Mucosa of gallbladder (tissue), 1 donor: ENCODE data around the gene HLA-F. TPM values are rescaled to one million over a fixed set of nuclear protein-coding genes. Genes with fewer than 3 reads are reported as not detected.

Experiments used
- DNase-seq: peaks from one replicate; pipeline ENCODE4 v3.0.0-alpha.2; 2020; ENCODE audit warnings: low spot score
- total RNA-seq: library from RNA; stranded (reverse); gene quantifications from one replicate; pipeline ENCODE4 v1.2.1, GENCODE V29; 2021
- donor health status: DM: no; HTN: no; CAD: no.

Gene HLA-F
- total RNA-seq, 1 donor from 2014 or later = 87.3 TPM

DNA sequence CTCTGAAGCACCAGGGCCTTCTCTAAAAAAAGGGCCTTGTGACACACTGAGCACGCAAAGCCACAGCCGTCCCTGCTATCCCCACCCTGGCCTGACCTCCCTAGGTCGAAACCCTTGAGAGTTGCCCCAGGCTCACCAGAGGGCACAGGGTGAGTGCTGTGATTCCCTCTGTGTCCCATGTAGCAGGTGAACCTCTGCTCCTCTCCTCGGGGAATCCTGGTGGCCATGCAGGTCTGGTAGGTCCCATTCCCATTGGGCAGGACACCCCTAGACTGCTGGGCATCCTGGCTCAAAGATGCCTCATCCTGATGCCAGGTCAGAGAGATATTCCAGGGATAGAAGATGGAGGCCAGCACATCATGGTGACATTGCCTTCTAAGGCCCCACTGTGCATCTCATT lies 20.9 kb downstream of the HLA-F start:
- no peak for DNase-seq

DNA sequence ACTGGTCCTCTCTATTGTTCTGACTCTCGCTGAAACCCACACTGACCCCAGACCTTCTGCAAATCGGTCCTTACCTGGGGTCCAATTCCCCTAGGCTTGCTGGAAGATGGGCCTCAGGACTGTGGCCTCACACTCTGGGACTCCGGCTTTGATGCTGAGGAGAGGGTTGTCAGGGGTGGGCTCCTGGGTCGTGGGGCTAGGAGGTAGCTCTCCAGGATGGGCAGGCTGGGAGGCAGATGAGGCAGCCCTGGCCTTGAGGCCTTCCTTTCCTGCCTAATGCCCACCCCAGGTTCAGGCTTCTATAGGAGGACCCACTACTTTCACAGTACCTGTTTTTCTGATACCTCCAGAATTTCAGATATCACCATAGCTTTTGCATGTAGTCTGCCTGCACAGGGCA lies 21.4 kb downstream of the HLA-F start:
- DNase-seq = no peak

DNA sequence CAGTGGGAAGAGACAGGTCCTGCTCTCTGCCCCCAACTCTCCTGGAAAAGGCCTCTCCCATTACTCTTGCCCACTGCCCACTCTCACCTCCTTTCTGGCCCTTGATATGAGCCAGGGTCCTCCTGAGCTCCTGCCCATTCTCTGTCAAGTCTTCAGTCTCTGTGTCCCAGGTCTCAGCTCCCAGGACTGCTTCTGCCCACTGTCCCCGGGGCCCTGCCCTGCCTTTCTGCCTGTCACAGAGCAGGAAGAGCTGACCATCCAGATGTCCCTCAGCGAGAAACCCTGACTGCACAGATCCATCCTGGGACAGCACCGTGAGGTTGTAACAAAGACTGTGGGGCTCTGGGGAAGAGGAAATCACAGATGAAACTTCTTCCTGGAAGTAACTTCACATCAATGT lies 22.2 kb downstream of the HLA-F start:
- DNase-seq = no peak

- no peak for DNase-seq
These were observed 22.7 kb downstream of the HLA-F start for GRCh38 chr6:29745855-29746449.

GRCh38 chr6:29746846-29747687 lies 23.8 kb downstream of the HLA-F start:
- no peak for DNase-seq

GRCh38 chr6:29747688-29748250 lies 24.5 kb downstream of the HLA-F start:
- DNase-seq = no peak

GRCh38 chr6:29748391-29749307 lies 25.4 kb downstream of the HLA-F start:
- peak; percentile 93 for DNase-seq

GRCh38 chr6:29749308-29749662 lies 26.1 kb downstream of the HLA-F start:
- no peak for DNase-seq

GRCh38 chr6:29749668-29750067 lies 26.4 kb downstream of the HLA-F start:
- DNase-seq = no peak

DNA sequence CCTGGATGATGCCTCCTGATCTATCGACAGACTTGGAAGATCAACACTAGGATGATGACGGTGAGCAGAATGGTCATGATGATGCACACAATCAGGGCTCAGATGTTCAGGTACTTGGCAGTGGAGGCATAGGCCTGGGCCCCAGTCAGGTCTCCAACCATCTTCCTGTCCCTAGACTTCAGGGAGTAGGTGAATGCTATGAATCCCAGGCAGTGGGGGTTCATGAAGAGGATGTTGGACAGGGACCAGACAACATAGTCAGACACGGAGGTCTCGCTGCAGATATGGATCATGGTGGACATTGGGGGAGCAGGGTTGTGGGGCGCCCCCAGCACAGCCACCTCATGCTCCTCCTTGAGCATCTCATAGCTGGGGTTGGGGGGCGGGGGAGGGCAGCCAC lies 27.5 kb downstream of the HLA-F start:
- no peak for DNase-seq

- DNase-seq = no peak
These were observed 28.2 kb downstream of the HLA-F start for GRCh38 chr6:29751480-29751879.

DNA sequence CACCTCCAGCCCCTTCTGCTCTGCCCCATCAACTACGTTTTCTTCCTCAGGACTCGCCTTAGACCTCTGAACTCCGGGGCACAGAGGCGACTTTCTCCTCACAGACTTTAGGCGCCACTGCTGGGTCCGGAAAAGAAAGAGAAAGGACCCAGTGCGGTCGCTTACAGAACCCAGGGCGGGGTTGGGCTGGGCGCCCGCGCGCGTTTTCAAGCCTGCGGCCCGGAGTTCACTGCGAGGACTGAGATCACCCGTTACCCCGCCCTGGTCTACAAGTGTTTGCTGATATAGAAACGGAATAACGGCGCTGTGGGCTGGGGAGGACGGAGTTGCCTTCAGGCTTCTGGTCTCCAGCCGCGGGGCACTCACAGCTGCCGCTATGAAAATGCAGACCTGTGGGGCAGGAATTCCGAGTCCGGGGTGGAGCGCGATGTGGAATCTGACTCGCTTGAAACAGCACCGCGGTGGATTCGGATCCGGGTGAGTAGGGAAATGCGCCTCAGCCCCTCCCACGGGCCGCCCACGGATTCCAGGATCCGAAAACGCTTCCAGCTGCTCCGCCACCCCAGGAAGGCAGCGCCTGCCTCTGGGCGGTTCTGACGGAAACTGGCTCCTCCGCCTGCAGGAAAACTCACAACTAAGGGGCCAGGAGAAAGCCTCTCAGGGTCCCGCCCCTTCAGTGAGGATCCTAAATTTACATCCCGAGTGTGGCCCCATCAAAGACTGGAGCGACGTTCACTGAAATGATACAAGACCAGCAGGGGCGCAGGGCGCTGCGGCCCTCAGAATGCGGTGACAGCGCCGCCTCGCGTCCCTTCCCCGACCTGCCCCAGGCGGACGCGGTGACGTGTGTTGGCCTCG lies 29.4 kb downstream of the HLA-F start:
- peak; percentile 88 for DNase-seq

DNA sequence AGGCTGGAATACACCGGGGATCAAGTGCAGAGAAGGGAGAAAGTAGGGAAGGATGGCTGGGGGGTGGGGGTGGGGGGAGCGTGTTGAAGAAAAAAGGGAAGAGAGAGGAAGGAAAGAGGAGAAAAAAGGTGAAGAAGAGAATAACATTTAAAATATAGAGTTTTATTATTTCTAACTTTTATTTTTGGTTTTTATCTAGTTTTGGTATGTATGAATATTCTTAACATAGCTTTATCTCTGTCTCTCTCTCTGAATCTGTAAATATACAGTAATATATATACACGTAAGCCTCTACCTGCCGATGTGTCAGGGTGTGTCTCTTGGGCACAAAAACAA lies 30.0 kb downstream of the HLA-F start:
- DNase-seq = no peak

GRCh38 chr6:29755295-29755871 lies 32.1 kb downstream of the HLA-F start:
- DNase-seq = no peak

DNA sequence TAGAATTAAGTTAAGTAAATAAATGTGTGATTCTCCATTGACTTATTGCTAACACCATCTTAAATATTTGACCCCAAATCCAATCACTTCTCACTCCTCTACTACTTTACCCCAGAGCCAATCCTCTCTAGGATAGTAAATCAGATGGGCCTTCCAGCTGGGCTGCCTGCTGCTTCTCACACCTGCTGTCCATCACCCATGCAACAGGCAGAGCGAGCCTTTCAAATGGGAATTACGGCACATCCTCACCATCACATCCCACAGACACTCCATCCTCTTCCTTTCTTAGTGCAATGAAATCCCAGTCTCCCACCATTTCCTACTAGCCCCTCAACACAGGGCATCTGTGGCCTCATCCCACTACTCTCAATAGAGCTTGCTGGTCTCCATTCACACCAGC lies 34.0 kb downstream of the HLA-F start:
- no peak for DNase-seq

GRCh38 chr6:29757701-29758293 lies 34.6 kb downstream of the HLA-F start:
- DNase-seq = no peak

- DNase-seq = no peak
These were observed 35.5 kb downstream of the HLA-F start for GRCh38 chr6:29758761-29759160.

DNA sequence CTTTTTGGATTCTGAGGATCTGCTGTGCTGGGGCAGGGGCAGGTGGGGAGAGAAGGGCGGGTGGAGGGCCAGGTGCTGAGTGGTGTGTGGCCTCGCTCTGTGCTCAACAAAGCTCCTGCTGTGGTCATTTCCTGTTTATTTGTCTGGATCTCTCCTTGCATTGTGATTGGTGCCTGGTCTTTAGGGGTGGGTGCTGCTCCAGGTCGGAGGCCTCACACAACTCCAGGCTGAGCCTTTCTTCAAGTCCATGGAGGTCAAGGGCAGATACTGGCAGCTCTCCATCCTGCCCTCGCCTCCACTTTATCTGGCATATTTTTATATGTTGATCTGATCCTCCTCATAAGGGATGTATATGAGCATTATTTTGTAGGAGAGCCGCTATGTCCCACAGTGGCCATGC lies 36.2 kb downstream of the HLA-F start:
- no peak for DNase-seq

GRCh38 chr6:29760328-29760727 lies 37.1 kb downstream of the HLA-F start:
- DNase-seq = no peak

DNA sequence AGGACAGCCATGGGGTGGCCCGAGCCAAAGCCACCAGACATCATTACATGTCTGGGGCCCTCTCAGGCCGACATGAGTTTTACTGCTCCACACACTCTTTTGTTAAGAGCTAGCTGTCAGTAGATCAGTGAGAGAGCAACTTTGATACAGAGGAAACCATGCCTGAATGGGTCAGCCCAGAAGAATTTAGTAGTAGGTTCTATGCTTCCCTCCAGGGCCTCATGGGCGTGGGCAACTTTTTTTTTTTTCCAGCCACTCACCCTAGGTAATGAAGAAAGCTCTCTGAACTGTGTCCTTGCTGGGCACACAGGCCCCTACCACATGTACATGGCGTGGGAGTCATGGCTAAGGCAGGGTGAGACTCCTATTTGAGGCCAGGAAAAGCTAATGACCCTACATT lies 38.8 kb downstream of the HLA-F start:
- no peak for DNase-seq

- DNase-seq = no peak
These were observed 39.6 kb downstream of the HLA-F start for GRCh38 chr6:29762781-29763214.
